ENCODE data around the gene EIF2D.
"Not testable (repeated sequence)": the region's sequence is repeated elsewhere in the genome, so short reads cannot be mapped to it uniquely, and the experiment has no call there.

Gene EIF2D

GRCh38 chr1:206635080-206635977, 23.1 kb upstream of the EIF2D start, which contains the start of gene DYRK3:
Gene DYRK3, plus strand, starts transcription at chr1:206635536. Its CDS starts 168 bp downstream, at chr1:206635704.
- DNase-seq = peak; percentile 93

- peak; percentile 84 for DNase-seq
These were observed 22.3 kb upstream of the EIF2D start for GRCh38 chr1:206634365-206635079.

GRCh38 chr1:206633708-206634121, 21.4 kb upstream of the EIF2D start:
- peak; percentile 14 for DNase-seq

- no peak for DNase-seq
These were observed 18.8 kb upstream of the EIF2D start for GRCh38 chr1:206631085-206631509.

- no peak for DNase-seq
These were observed 16.7 kb upstream of the EIF2D start for GRCh38 chr1:206628916-206629315.

GRCh38 chr1:206626396-206626795, 14.1 kb upstream of the EIF2D start:
- DNase-seq = not testable (repeated sequence)

- DNase-seq = no peak
These were observed 2.9 kb downstream of the EIF2D start for GRCh38 chr1:206609229-206609991.

GRCh38 chr1:206608108-206608698, 4.1 kb downstream of the EIF2D start:
- no peak for DNase-seq

GRCh38 chr1:206606867-206607266, 5.4 kb downstream of the EIF2D start:
- DNase-seq = no peak

- no peak for DNase-seq
These were observed 7.4 kb downstream of the EIF2D start for GRCh38 chr1:206604861-206605260.

GRCh38 chr1:206600527-206600926, 11.7 kb downstream of the EIF2D start:
- no peak for DNase-seq

- DNase-seq = no peak
These were observed 16.0 kb downstream of the EIF2D start for GRCh38 chr1:206596319-206596666.

GRCh38 chr1:206595581-206596318, 16.5 kb downstream of the EIF2D start:
- DNase-seq = no peak

GRCh38 chr1:206593351-206593925, 18.8 kb downstream of the EIF2D start:
- no peak for DNase-seq

- DNase-seq = no peak
These were observed 20.6 kb downstream of the EIF2D start for GRCh38 chr1:206591696-206592095.

GRCh38 chr1:206591226-206591625, 21.0 kb downstream of the EIF2D start:
- no peak for DNase-seq

- DNase-seq = no peak
These were observed 22.1 kb downstream of the EIF2D start for GRCh38 chr1:206590025-206590758.

GRCh38 chr1:206589206-206589605, 23.1 kb downstream of the EIF2D start:
- peak; percentile 55 for DNase-seq

- DNase-seq = no peak
These were observed 23.8 kb downstream of the EIF2D start for GRCh38 chr1:206588492-206588891.

GRCh38 chr1:206587904-206588303, 24.4 kb downstream of the EIF2D start:
- no peak for DNase-seq
